SIG-M5 treated with dmso at 0.1 percent for 504 hours (cell line): ENCODE measurements around the gene IL3RA.
"Not testable (repeated sequence)": the region's sequence is repeated elsewhere in the genome, so short reads cannot be mapped to it uniquely, and the experiment has no call there.

Experiments used
- DNase-seq: peaks from one replicate; lab custom pipeline; 2025; ENCODE audit not compliant: unreplicated experiment; lab: John Stamatoyannopoulos, UW

The IL3RA gene

GRCh38 chrX:1421433-1422134 lies 85.0 kb downstream of the IL3RA start:
- DNase-seq = no peak

GRCh38 chrX:1422135-1422465 lies 85.5 kb downstream of the IL3RA start:
- DNase-seq = no peak

GRCh38 chrX:1423215-1423614 lies 86.6 kb downstream of the IL3RA start:
- DNase-seq = no peak

GRCh38 chrX:1424147-1424851 lies 87.7 kb downstream of the IL3RA start:
- DNase-seq = no peak

- no peak for DNase-seq
These were observed 88.8 kb downstream of the IL3RA start for GRCh38 chrX:1425381-1425780.

- not testable (repeated sequence) for DNase-seq
These were observed 89.7 kb downstream of the IL3RA start for GRCh38 chrX:1426321-1426720.

- no peak for DNase-seq
These were observed 91.2 kb downstream of the IL3RA start for GRCh38 chrX:1427756-1428155.

- DNase-seq = no peak
These were observed 93.9 kb downstream of the IL3RA start for GRCh38 chrX:1430451-1430850.
